Left lung (tissue), 10 donors: Measurements from ENCODE around the gene CLIC4. TPM values are rescaled to one million over a fixed set of nuclear protein-coding genes. Genes with fewer than 3 reads are reported as not detected.

Source experiments
- ATAC-seq: fragments of 200-7000 bp; cut with Tn5 transposase; one replicate; pipeline ENCODE4 v1.9.1; 2020; ENCODE audit warnings: moderate library complexity
- DNase-seq, 4 donors: peaks; one replicate each; pipeline ENCODE4 v3.0.0-alpha.2; 2013 to 2020
- H3K27ac ChIP-seq, 2 donors: fragments of 200-600 bp; sonication (generic) in 1 of 2; one replicate each; pipeline versions ENCODE4 v1.5.0 to v1.8.0; 2020 to 2021
- H3K27me3 ChIP-seq, 2 donors: fragments of 200-600 bp; sonication (generic) in 1 of 2; one replicate each; pipeline versions ENCODE4 v1.5.0 to v1.8.0; 2020 to 2021
- H3K36me3 ChIP-seq, 2 donors: fragments of 200-600 bp; sonication (generic) in 1 of 2; one replicate each; pipeline versions ENCODE4 v1.5.0 to v1.8.0; 2020 to 2021
- H3K4me1 ChIP-seq, 2 donors: fragments of 200-600 bp; one replicate each; pipeline ENCODE4 v1.8.0; 2021
- H3K4me3 ChIP-seq, 2 donors: fragments of 200-600 bp; sonication (generic) in 1 of 2; one replicate each; pipeline versions ENCODE4 v1.5.0 to v1.8.0; 2020 to 2021; ENCODE audit warnings: mild to moderate bottlenecking in 1 of 2
- H3K9me3 ChIP-seq, 2 donors: fragments of 200-600 bp; sonication (generic) in 1 of 2; one replicate each; pipeline versions ENCODE4 v1.5.0 to v1.8.0; 2020 to 2021
- intact Hi-C, 2 donors: fragments of 100-400 bp; cut with DNase I; formaldehyde crosslinking; loops; one replicate each; pipeline versions ENCODE4 v1.11.2 to v1.14.2; 2022
- polyA plus RNA-seq, 6 donors: library from polyadenylated mRNA; unstranded; fragments of 120-200 nt; gene quantifications; one replicate each; pipeline ENCODE4 v1.2.1, GENCODE V29; 2013; ENCODE audit not compliant: insufficient read length in 6 of 6
- total RNA-seq, 2 donors: library from RNA; stranded (reverse); fragmentation: NEBNext Ultra II Directional; extraction: Animal tissue kit (Norgen Biotek cat#: 25700); gene quantifications; one replicate each; pipeline ENCODE4 v1.2.1, GENCODE V29; 2021
- TF ChIP-seq, protein P1 (sequence below), 2 donors: fragments of 200-600 bp; sonication (generic) in 1 of 2; IDR thresholded peaks; one replicate each; pipeline versions ENCODE4 v1.5.0 to v1.8.0; 2021; ENCODE audit warnings: antibody characterized with exemption in 2 of 2
- donor health status: DM: no; HTN: yes; CAD: no.
- donor health status: DM: no; HTN: no; CAD: no.

CLIC4 gene
- total and polyA plus RNA-seq, 8 donors = 158 to 257 (median 224) TPM

DNA sequence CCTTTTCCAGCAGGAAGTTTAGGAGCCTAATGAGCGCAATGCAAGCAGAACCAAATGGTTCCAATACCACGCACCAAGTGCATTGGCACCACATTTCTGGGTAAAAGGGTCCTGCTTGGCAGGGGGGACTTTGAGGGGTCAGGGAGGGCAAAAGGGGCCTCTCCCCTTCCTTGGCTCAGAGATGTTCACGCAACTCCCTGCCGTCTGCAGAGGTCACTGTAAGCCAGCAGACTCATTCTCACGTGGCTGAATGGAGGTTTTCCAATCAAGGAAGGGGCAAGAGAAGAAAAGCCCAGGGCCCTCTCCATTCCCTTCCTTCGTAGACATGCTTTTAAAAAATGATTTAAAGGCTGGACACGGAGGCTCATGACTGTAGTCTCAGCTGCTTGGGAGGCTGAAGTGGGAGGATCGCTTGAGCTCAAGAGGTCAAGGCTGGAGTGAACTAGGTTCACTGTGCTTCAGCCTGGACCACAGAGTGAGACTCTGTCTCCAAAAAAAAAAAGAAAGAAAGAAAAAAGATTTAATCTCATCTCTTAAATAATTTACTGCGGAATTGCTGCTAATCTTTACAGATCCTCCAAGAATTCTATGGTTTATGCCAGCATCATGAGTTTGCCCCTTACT is 104.5 kb downstream of the CLIC4 start:
- TF ChIP-seq, protein P1, sequence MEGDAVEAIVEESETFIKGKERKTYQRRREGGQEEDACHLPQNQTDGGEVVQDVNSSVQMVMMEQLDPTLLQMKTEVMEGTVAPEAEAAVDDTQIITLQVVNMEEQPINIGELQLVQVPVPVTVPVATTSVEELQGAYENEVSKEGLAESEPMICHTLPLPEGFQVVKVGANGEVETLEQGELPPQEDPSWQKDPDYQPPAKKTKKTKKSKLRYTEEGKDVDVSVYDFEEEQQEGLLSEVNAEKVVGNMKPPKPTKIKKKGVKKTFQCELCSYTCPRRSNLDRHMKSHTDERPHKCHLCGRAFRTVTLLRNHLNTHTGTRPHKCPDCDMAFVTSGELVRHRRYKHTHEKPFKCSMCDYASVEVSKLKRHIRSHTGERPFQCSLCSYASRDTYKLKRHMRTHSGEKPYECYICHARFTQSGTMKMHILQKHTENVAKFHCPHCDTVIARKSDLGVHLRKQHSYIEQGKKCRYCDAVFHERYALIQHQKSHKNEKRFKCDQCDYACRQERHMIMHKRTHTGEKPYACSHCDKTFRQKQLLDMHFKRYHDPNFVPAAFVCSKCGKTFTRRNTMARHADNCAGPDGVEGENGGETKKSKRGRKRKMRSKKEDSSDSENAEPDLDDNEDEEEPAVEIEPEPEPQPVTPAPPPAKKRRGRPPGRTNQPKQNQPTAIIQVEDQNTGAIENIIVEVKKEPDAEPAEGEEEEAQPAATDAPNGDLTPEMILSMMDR (IDR thresholded peaks at IDR 0.05) = no peak
- ATAC-seq (peak; percentile 21), DNase-seq (no peak)
- Histone ChIP-seq H3K36me3 (no peaks in the 10 kb centered on the region), H3K4me1 (peaks cover 4 to 32% of the 10 kb centered on the region in 2 donors), H3K27ac (no peak overlapping the region), H3K9me3 (no peaks in the 10 kb centered on the region), H3K4me3 (no peak overlapping the region), H3K27me3 (no peaks in the 10 kb centered on the region)
- intact Hi-C loops = loop anchor here in 1 of 2 donors (5.0 kb wide), 1 partner anchor 248 kb away; no protein-coding TSS in a partner anchor

DNA sequence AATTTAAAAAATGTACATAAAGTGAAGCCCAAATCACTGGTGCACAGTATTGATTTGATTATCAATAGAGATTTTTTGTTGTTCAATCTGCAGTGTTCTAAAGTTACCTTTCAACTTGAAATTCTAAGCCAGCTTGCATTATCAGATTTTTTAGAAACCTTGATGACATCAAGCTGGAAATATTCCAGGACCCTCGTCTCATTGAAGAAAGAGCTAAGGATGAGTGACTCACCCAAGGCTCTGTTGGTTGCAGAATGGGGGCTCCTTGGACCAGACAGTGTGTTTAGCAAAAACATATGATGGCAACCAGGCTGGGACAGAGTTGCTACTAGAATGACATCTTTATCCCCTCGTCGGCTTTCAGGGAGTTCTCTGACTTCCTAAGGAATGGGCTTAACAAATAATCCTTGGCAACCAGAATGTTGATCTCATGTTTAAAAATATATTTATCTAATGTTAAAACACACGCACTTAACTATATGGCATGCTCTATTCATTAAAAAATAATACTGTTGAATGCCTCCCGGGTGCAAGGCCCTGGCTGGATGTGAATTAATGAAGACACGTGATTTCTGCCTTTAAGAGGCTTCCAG is 105.2 kb downstream of the CLIC4 start:
- intact Hi-C loops = no loop called here
- TF ChIP-seq, protein P1 (IDR thresholded peaks at IDR 0.05) = no peak

DNA sequence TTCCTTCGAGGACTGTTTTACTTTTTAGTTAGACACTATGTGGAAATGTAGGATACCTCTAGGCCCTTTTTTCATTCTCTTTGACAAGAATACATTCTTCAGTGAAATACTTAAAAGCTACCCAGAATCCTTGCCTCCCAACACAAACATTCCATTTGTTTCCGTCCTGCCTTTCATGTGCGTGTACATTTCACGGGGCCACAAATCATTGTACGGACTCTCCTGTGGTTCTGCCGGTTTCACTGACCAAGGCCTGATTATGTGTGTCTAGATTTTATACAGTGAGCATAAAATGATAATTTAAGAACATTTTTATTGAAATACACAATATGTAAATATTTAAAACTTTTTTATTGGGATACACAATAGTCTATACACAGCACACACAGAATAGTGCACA is 108.4 kb downstream of the CLIC4 start:
- TF ChIP-seq, protein P1 (IDR thresholded peaks at IDR 0.05) = no peak
- DNase-seq (no peak), ATAC-seq (no peak)
- Histone ChIP-seq H3K27ac (no peak overlapping the region), H3K4me3 (no peak overlapping the region), H3K36me3 (no peaks in the 10 kb centered on the region), H3K4me1 (peaks cover 0 to 17% of the 10 kb centered on the region in 2 donors), H3K27me3 (no peaks in the 10 kb centered on the region), H3K9me3 (no peaks in the 10 kb centered on the region)
- intact Hi-C loops = no loop called here

More for the DNA sequence above, 105.2 kb downstream of the CLIC4 start:
- H3K27me3 ChIP-seq = no peaks in the 10 kb centered on the region
- DNase-seq (no peak), ATAC-seq (no peak)
- H3K4me3 ChIP-seq = no peak overlapping the region
- no peaks in the 10 kb centered on the region for H3K9me3 ChIP-seq
- no peak overlapping the region for H3K27ac ChIP-seq
- no peaks in the 10 kb centered on the region for H3K36me3 ChIP-seq
- peaks cover 4 to 32% of the 10 kb centered on the region in 2 donors for H3K4me1 ChIP-seq

DNA sequence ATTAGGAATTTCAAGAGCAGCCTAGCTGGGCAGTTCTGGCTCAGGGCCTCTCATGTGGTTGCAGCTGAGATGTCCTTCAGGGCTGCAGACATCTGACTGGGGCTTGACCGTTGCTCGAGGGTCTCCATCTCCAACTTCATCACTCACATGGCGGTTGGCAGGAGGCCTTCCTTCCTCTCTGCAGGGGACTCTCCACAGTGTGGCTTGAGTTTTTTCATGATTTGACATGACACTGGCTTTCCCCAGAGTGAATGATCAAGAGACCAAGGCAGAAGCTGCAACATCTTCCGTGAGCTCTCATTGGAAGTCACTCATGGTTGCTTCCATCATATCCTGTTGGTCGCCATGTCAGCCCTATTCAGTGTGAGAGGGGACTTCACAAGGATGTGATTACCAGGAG is 110.2 kb downstream of the CLIC4 start:
- no peaks in the 10 kb centered on the region for H3K9me3 ChIP-seq
- no peaks in the 10 kb centered on the region for H3K4me1 ChIP-seq
- intact Hi-C loops = no loop called here
- TF ChIP-seq, protein P1 (IDR thresholded peaks at IDR 0.05) = no peak
- ATAC-seq (no peak), DNase-seq (no peak)
- no peaks in the 10 kb centered on the region for H3K27me3 ChIP-seq
- H3K36me3 ChIP-seq = no peaks in the 10 kb centered on the region
- H3K4me3 ChIP-seq = no peak overlapping the region
- no peak overlapping the region for H3K27ac ChIP-seq

DNA sequence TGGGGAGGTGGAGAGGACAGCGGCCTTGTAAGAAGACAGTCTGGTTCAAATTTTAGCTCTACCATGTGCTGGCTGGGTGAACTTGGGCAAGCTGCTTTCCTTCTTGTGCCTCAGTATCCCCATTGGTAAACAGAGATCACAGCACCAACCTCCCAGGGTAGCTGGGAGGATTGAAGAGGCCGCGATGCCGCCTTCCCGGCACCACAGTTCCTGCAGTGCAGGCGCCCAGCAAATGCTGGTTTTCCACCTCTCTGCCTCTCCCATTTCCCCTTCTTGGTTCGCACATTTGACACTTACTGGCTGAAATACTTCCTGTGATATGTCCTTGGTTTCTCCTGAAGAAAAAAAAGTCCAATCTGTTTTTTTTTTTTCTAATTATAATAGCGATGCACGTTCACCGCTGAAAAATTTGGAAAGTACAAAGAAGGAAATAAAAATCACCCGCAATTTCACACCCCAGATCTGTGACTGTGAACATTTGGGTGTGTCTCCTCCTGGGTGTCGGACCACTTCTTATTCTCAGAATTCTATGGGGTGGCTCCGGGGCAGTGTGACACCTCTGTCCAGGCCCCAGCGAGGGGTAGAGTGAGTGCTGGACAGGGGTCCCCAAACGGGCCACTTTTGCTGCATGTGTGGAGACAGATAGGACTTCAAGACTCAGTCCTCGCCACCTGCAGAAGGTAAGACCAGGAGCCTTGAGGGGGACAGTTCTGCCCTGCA is 111.7 kb downstream of the CLIC4 start:
- Histone ChIP-seq H3K36me3 (no peaks in the 10 kb centered on the region), H3K9me3 (no peaks in the 10 kb centered on the region), H3K4me1 (no peaks in the 10 kb centered on the region), H3K27ac (no peak overlapping the region), H3K27me3 (peaks cover 0 to 6% of the 10 kb centered on the region in 2 donors), H3K4me3 (no peak overlapping the region)
- DNase-seq = no peak
- ATAC-seq = no peak
- intact Hi-C loops = no loop called here
- TF ChIP-seq, protein P1 (IDR thresholded peaks at IDR 0.05) = no peak
